HG02938 (cell line): ENCODE data around the gene PIK3R4.

ENCODE experiments used
- ATAC-seq: cut with Tn5 transposase; IDR thresholded peaks from one replicate; pipeline ENCODE4 v1.9.1; 2021; ENCODE audit warnings: mild to moderate bottlenecking, moderate library complexity; ENCODE audit not compliant: unreplicated experiment

Gene PIK3R4

DNA sequence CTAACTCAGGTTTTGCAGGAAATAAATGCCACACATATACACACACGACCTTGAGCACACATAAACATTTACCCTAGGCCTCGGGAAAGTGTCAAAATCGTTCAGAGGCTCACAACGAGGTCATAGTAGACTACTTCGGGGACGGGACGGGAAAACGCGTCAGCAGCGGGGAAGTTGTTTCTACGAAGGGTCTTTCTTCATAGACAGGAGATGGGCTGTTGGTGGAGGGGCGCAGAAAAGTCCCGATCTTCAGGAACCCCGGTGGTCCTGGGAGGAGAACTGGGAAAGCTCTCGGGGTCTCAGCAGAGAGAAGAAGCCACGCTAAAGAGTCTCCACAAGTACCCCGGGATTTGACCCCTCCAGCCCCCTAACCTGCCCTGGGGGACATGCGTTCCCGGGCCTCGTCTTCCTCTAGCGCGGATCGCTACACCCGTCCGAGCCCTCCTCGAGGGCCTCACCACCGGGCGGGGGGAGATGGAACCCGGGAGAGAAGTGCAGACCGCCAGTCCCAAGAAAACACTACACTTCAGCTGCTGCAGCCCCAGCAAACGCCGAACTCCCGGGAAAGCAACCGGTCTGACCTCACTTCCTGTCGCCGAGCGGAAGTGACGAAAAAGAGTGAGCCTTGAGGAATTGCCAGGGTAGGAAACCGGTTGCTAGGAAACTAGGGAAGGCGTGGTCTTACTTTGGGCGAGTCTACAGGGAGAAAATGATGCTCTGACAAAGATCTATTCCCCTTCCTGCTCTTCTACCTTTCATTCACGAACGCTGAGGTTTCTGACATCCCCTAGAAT lies at the start of gene PIK3R4:
TSS of gene PIK3R4 (minus strand) at position 584 of the 794 bp plus-strand sequence. CDS start 1,611 bp downstream, outside the sequence.
- ATAC-seq = peak; percentile 90

DNA sequence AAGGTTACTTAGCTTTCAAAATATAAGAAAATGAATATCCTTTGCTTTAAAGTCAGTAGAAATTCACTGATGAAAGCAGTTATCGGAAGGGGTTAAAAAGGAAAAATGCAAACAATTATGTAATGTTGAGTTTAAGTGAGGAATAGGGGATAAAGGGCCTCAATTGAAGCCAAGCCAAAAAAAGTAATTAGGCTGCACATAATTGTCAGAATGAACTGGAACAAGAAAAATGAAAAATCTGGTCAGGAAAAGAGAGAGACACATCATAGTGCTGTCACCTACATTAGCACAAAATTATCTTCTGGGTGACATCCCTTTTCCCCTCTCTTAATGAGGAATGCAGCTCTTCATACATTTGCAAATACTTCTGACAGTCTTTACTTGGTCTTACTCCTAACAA lies 48.8 kb upstream of the PIK3R4 start:
- no peak for ATAC-seq

DNA sequence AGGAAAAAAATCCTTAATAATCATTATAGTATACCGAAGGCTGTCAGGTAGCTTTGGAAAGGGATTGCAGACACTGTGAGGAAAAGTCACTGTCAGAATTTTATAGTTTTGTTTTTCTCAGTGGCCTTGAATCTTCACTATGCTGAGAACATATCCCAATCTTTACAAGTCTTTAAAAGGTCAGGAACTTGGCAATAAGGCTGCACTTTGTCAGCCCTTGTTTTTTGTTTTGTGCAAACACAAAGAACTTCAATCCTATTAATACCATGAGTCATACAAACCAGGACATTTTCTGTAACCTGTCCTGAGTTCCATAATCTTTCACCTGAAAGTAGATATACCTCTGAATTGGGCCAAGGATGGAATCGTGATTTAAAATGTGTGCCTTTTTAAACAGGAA lies 45.6 kb upstream of the PIK3R4 start:
- ATAC-seq = no peak

DNA sequence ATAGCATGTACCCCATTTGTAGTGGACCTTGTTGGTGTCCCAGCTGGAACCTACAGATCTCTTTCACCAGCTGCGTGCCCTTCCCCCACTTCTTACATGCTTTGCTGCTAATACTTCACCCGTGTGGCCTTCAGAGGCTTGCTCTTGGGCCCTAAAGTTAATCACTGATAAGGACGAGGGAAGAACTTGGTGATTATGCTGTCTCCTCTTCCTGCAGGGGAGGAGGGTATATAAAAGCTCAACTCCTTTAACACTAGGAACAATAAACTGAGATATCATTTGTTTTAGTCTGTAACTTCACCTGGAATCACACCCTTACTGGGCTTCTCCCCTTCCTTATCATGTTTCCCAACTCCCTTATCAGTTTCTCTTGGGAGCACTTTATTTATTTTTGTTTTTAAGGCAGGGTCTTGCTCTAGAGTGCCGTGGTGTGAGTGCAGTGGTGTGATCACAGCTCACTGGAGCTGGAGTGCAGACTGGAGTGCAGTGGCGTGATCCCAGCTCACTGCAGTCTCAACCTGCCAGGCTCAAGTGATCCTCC lies 43.2 kb upstream of the PIK3R4 start:
- ATAC-seq = no peak

DNA sequence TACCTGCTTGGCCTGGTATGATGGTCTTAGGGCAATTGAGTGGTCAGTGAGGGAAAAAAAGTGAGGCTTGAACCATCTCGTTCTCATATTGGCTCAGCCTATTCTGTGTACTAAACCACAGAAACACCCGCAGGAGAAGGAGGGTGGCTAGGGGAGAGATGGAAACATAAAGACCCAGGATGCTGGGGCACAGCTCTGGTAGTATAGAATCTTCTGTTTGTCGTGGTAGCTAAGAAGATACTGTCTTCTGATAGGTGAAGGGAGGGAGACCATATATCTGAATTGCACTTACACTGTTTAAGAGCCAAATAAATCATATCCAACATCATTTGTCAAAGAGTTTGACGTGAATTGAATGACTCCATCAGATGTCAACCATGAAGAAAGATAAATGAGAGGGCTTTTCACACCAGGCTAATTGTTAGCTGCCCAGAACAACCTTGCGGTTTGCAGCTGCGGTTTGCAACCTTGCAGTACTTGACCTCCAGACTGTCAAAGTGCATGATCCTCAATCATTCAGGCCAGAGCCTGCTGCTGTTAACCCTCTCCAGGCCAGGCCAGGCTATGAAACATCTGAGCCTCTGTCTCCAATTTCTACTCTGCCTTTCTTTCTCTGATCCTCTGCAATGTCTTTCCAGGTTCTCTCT lies 40.9 kb upstream of the PIK3R4 start:
- ATAC-seq = no peak

DNA sequence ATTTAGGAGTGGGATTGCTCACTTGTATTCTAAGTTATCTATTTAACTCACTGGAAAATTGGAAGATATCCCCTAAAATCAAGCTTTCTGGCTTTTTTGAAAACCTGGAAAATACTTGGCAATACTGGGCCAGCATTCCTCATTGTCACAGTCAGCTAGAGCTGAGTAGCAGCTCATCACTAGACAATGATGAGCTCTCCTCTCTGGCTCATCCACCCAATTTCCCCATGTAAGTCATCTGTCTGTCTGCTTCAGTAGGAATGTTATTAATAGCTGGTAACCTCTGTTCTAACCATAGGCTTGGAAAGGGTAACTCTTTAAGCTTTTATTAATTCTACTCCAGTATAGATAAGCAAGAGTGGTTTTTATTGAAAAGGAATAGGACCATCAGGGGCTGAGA lies 39.7 kb upstream of the PIK3R4 start:
- ATAC-seq = no peak

DNA sequence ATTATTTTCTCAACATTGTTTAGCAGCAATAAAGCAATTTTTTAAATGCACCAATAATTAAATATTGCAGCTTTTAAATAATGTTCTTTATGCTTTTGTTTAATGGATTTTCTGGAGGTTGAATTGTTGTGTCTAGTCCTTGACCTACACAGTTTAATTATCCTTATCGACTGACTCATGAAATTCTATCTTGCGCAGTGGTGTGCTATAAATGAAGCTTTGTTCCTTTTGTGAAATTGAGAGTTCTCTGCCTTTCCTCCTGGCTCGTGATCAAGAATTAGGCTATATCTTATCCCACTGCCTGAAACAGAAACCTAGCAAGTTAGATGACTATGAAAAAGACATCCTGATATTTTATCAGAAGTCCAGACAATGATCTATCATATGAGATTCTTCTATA lies 37.0 kb upstream of the PIK3R4 start:
- no peak for ATAC-seq

DNA sequence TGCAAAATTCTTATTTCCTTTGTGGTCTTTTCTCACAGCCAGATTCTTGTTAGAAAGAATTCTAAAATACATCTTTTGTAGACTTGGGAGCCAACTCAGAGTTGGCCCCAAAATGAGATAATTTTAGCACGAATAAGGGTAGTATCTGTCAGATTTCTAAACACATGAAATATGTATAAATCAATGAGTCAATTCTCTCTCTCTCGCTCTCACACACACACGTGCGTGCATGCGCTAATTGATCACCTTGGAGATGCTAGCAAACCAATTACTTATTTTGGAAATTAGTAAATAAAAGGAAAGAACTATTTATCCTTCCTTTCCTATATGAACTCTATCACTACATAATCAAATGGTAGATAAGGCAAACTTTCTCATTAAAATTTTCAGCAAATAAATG lies 32.9 kb upstream of the PIK3R4 start:
- ATAC-seq = peak; percentile 8

DNA sequence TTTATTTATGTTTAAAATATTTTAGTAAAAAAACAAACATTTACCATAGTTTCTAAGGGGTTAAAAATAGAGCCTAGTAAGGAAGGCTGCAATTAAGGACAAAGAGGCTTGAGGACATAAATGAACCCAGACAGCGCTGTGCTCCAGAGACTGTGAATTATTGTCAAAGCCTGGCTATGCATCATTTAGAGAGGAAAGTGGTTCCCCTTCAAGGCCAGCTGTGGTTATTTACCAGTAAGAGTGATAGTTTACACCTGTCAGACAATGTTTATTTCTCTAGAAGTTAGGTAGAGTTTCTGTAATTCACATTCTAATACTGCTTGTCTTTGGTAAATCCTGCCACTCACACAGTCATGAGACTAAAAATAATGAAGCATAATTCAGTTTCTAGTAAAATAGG lies 32.4 kb upstream of the PIK3R4 start:
- ATAC-seq = peak; percentile 85

DNA sequence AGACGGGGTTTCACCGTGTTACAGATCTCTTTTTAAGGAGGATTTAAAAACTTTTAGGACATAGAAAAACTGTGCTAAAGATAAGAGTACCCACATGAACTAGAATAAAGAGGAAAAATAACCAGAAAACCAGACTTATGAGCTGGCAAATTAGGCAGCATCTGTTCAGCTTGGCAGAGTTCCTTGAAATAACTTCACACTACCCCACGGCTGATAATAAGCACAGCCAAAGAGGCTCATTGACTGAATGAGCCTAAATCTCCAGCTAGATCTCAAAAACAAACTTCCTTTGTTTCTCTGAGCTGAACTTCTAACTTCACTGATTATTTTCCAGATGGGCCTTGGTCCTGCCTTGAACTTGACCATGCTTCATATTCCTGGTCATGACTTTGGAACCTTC lies 26.7 kb upstream of the PIK3R4 start:
- ATAC-seq = no peak

DNA sequence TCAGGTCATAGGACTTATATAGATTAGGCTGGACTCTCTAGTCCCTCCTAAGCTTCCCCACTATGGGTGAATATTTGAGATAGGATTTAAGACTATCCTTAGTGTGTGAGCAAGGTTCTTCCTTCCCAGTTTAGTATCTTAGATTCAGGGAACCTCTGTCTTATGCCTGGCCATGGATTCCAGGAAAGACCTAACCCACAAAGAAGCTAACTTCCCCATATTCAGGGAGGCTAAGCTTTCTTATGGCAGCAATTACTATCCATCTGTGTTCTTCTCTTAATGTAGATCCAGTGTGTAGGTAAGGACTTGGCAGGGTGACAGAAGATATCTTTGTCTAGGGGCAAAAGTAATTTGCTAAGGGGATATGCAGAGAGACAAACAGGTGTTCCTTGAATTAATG lies 25.5 kb upstream of the PIK3R4 start:
- ATAC-seq = no peak

DNA sequence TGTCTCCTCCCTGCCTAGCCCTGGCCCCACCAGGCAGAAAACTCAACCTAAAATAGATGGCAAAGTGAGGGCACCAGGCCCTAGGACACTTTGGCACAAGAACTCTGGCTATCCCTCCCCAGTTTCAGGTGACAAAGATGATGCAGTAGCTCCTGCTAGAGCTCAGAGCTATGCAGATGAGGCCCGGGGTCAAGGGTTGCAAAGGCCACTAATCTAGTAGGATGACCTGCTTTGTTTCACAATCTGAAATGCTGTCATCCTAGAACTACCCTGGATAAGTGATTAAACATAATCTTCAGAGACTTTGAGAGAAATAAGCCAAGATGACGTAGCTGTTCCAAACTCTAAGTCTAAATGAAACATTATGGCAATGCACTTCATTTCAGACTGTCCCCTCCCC lies 24.0 kb upstream of the PIK3R4 start:
- no peak for ATAC-seq

DNA sequence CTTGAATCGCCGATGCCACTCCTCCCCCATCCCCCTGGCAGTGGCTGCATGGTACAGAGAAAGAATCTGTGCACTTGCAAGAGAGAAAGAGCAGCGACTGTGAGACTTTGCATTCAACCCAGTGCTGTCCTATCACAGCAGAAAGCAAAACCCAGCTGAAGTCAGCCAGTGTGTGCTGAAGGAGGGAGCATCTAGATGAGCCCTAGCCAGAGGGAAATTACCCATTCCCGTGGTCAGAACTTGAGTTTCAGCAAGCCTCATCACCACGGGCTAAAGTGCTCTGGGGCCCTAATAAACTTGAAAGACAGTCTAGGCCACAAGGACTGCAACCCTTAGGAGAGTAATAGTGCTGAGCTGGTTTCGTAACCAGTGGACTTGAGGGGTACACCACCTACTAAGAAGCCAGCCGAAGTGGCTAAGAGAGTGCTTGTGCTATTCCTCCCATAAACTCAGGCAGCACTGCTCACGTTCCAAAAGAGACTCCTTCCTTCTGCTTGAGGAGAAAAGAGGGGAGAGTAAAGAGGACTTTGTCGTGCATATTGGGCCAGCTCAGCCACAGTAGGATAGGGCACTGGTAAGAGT lies 15.2 kb upstream of the PIK3R4 start:
- no peak for ATAC-seq

DNA sequence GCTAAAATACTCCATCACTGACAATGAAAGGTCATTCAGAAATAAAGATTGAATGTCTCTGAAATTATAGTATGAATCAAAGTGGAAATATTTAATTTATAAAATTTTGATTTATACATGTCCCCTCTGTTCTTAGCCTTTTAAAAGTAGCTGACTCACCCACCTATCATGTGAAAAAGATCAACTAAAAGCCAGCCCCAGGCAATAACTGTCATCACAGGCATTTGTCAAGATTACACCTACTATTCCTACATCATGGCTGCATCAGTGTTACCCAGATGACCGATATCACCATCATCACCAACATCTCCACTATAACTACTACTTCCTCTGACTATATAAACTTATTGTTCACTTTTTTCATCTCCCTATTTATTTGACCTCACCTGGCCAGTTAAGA lies 14.3 kb upstream of the PIK3R4 start:
- no peak for ATAC-seq

DNA sequence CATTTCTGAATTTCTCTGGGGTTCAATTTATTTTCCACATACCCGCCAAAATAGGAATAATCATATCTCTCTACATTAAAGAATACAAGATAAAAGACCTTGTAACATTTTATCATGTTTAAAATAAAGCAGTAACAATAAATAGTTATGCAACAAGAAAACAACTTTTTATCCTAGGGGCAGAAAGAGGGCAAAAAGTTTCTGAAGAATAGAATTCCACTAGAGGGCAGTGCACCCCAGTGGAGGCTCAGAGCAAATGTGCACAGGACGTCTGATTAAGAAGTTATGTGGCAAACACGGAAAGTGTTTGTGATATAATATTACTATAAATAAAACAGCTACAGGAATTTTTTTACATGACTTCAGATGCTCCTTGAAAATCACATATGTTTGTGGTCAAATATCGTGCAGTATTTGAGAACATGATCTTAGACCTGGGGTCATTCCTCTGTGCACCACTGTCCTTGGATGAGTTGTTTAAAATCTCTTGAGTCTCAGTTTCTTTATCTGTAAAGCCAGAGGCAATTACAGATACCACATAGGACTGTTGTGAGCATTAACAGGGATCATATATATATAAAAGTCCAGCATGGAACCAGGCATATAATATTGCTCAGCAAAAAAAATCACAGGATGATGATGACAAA lies 13.2 kb upstream of the PIK3R4 start:
- ATAC-seq = peak; percentile 56

DNA sequence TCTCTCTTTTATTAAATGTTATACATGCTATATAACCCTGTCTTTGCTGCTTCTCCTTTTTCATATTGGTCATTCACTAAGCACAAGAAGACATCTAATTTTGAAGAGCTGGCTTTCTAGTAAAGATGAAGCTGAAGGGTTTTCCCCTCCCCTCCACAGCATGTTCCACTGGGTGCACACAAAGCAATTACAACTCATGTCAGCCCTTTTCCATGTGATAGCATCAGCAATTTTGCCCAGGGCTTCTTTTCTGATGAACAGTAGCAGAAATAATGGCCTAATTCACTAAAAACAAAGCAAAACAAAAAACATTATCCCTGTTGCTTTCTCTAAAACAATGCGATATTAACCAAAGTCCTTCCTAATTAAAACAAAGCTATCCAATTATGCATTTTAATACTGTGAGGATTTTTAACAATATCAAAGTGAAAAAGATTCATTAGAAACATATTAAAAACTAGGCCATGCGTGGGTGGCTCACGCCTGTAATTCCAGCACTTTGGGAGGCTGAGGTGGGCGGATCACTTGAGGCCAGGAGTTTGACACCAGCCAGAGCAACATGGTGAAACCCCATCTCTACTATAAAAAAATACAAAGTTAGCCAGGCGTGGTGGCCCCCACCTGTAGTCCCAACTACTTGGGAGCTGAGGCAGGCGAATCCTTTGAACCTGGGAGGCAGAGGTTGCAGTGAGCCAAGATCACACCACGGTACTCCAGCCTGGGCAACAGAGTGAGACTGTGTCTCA lies 12.2 kb upstream of the PIK3R4 start:
- ATAC-seq = no peak

DNA sequence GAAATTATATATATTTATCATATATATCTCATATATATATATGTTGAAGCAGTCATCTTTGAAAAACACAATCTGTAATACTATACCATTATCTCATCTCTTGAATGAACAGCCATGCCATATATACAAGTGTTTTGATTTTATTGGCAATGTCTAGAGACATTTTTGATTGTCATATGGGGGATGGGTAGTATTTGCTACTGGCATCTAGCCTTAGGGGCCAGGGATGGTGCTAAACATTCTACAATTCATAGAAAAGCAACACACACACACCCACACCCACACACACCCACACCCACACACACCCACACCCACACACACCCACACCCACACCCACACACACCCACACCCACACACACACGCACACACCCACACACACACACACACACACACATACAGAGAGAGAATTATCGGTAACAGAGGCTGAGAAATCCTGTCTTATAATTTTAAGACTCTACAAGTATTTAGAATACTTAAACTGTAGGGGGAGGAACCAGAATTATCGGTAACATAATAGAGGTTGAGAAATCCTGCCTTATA lies 11.1 kb upstream of the PIK3R4 start:
- no peak for ATAC-seq

DNA sequence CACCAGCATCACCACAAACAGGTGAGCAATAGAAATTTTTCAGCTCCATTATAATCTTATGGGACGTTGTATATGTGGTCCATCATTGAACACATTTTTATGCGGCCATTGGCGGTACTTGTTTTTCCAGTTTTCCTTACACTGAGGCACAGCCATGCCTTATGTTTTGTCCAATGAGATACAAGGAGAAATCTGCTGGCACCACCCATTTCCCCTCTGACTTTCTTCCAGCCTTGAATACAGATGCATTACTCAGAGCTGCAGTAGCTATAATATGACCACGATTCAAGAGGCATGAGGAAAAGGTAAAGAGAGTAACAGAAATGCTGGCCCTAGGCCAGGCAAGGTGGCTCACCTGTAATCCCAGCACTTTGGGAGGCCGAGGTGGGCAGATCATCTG lies 9.0 kb upstream of the PIK3R4 start:
- ATAC-seq = no peak

DNA sequence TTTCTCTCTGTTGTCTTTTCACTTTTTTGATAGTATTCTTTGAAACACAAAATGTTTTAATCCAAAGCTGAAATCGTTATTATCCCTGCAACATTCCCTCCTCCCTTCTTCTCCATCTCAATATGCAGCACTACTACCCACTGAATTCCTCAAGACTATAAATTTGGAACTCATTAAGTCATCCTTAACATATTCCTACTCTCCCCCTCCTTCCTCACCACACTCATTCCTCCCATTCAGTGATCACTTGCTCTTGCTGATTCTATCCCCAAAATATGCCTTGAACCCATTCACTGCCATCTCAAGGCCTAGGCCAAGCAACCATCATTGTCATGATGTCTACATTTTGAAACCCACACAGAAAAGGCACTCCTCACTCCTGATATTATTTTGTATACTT lies 2.4 kb upstream of the PIK3R4 start:
- no peak for ATAC-seq

DNA sequence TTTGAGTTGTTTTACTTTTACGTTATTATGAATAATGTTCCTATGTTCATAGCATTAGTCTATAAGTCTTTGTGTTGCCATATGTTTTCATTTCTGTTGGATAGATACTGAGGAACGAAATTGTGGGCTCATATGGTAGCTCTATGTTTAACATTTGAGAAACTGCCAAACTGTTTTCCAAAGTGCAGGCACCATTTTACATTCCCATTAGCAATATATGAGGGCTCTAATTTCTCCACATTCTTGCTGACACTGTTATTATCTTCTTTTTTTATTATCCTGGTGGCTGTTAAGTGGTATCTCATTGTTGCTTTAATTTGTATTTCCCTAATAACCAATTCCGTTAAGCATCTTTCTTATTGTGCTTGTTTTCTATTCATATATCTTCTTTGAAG lies 1.8 kb upstream of the PIK3R4 start:
- ATAC-seq = no peak

DNA sequence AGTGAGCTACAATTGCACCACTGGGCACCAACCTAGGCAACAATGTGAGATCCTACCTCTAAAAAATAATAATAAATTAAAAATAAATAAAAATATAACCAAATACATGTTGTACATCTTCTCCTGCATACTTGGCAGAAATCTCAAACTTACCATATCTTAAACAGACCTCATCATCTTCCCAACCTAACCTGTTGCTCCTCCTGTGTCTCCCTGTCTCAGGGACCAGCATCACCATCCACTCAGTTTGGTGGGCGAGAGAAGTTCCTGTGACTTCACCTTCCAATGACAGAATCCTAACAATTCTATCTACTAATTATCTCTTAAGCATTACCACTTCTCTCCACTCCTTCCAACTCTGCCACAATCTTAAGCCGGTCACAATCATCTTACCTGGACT lies 3.3 kb downstream of the PIK3R4 start:
- no peak for ATAC-seq
